ENCODE measurements around the gene NR5A2.

The NR5A2 gene

GRCh38 chr1:200035956-200036618, 8.6 kb downstream of the NR5A2 start:
- no peak for DNase-seq (ENCODE audit: extremely low read depth, insufficient read length)
- no peaks in the 10 kb centered on the region for H3K36me3 ChIP-seq (ENCODE audit: control insufficient read depth, insufficient read depth, low read length)
- H3K4me3 ChIP-seq (replicated peaks; ENCODE audit: low read depth, low read length), result no peak overlapping the region
- H3K27me3 ChIP-seq (replicated peaks; ENCODE audit: control insufficient read depth, insufficient read depth, low read length), result peaks cover 7% of the 10 kb centered on the region
- no peak for TF ChIP-seq CTCF (IDR thresholded peaks at IDR 0.05; ENCODE audit: insufficient read depth, low read length, poor library complexity, severe bottlenecking)

GRCh38 chr1:200036619-200037270, 9.2 kb downstream of the NR5A2 start:
- Histone ChIP-seq H3K27me3 (replicated peaks; ENCODE audit: control insufficient read depth, insufficient read depth, low read length) (peaks cover 11% of the 10 kb centered on the region), H3K4me3 (replicated peaks; ENCODE audit: low read depth, low read length) (no peak overlapping the region), H3K36me3 (ENCODE audit: control insufficient read depth, insufficient read depth, low read length) (no peaks in the 10 kb centered on the region)
- TF ChIP-seq CTCF (IDR thresholded peaks at IDR 0.05; ENCODE audit: insufficient read depth, low read length, poor library complexity, severe bottlenecking), result no peak
- no peak for DNase-seq (ENCODE audit: extremely low read depth, insufficient read length)

DNA sequence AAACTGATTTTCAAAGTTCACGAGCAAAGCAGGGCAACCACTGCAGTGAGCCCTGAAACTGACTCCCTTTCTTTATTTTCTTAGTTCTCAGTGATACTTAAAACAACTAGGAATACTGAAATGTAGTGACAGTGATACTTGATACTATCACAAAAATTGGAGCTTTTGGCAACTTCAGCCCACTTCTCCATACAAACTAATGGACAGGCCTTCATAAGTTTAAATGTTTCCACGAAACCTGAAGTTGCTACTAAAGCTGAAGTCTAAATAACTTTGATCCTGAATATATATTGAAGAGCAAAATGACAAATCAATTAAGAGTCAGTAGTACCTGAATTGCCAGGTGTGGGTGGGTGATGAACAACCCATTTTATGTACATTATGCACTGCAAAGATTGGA, 10.0 kb downstream of the NR5A2 start:
- H3K4me3 ChIP-seq (replicated peaks; ENCODE audit: low read depth, low read length), result no peak overlapping the region
- H3K27me3 ChIP-seq (replicated peaks; ENCODE audit: control insufficient read depth, insufficient read depth, low read length), result peaks cover 11% of the 10 kb centered on the region
- H3K36me3 ChIP-seq (ENCODE audit: control insufficient read depth, insufficient read depth, low read length), result no peaks in the 10 kb centered on the region
- no peak for TF ChIP-seq CTCF (IDR thresholded peaks at IDR 0.05; ENCODE audit: insufficient read depth, low read length, poor library complexity, severe bottlenecking)
- DNase-seq (ENCODE audit: extremely low read depth, insufficient read length), result no peak

- H3K36me3 ChIP-seq (ENCODE audit: control insufficient read depth, insufficient read depth, low read length), result no peaks in the 10 kb centered on the region
- H3K4me3 ChIP-seq (replicated peaks; ENCODE audit: low read depth, low read length), result no peak overlapping the region
- no peak for TF ChIP-seq CTCF (IDR thresholded peaks at IDR 0.05; ENCODE audit: insufficient read depth, low read length, poor library complexity, severe bottlenecking)
- no peak for DNase-seq (ENCODE audit: extremely low read depth, insufficient read length)
- H3K27me3 ChIP-seq (replicated peaks; ENCODE audit: control insufficient read depth, insufficient read depth, low read length), result peaks cover 11% of the 10 kb centered on the region
These were observed 10.4 kb downstream of the NR5A2 start for GRCh38 chr1:200037904-200038303.

- Histone ChIP-seq H3K4me3 (replicated peaks; ENCODE audit: low read depth, low read length) (no peak overlapping the region), H3K27me3 (replicated peaks; ENCODE audit: control insufficient read depth, insufficient read depth, low read length) (peaks cover 11% of the 10 kb centered on the region), H3K36me3 (ENCODE audit: control insufficient read depth, insufficient read depth, low read length) (no peaks in the 10 kb centered on the region)
- no peak for DNase-seq (ENCODE audit: extremely low read depth, insufficient read length)
- TF ChIP-seq CTCF (IDR thresholded peaks at IDR 0.05; ENCODE audit: insufficient read depth, low read length, poor library complexity, severe bottlenecking), result no peak
These were observed 10.9 kb downstream of the NR5A2 start for GRCh38 chr1:200038325-200038980.
